Endodermal cell (in vitro differentiated cells): ENCODE data around the gene BPIFB4. TPM values are rescaled to one million over a fixed set of nuclear protein-coding genes. Genes with fewer than 3 reads are reported as not detected.
A peak's percentile ranks its signal among the peaks of the same experiment; 100 is the strongest.

Source experiments
- DNase-seq: peaks from one replicate; pipeline ENCODE4 v3.0.0-alpha.2; 2017
- H3K27ac ChIP-seq: 2 replicates; pipeline ENCODE4 v1.5.1; 2013; ENCODE audit warnings: mild to moderate bottlenecking, low read depth, low read length, moderate library complexity
- H3K27me3 ChIP-seq: 2 replicates; pipeline ENCODE4 v1.6.1; 2013; ENCODE audit warnings: mild to moderate bottlenecking, low read length, moderate library complexity; ENCODE audit not compliant: insufficient read depth, control insufficient read depth, poor library complexity, severe bottlenecking
- H3K36me3 ChIP-seq: 2 replicates; pipeline ENCODE4 v1.7.0; 2013; ENCODE audit warnings: mild to moderate bottlenecking, low read length, moderate library complexity; ENCODE audit not compliant: control insufficient read depth, insufficient read depth
- H3K4me1 ChIP-seq: one replicate; pipeline ENCODE4 v1.7.0; 2013; ENCODE audit warnings: low read length; ENCODE audit not compliant: control insufficient read depth, insufficient read depth
- H3K4me3 ChIP-seq: 2 replicates; pipeline ENCODE4 v1.5.1; 2013; ENCODE audit warnings: mild to moderate bottlenecking, low read length, moderate library complexity
- H3K9ac ChIP-seq: 2 replicates; pipeline ENCODE4 v1.6.1; 2013; ENCODE audit warnings: mild to moderate bottlenecking, low read length, moderate library complexity; ENCODE audit not compliant: poor library complexity, severe bottlenecking; ENCODE audit errors: extremely low read depth
- H3K9me3 ChIP-seq: 2 replicates; pipeline ENCODE4 v1.6.1; 2013; ENCODE audit warnings: mild to moderate bottlenecking, low read length, moderate library complexity; ENCODE audit not compliant: control insufficient read depth
- H3K27ac Mint-ChIP-seq: 2 replicates; pipeline ENCODE4 v1.8.0; 2020; ENCODE audit warnings: mixed read lengths
- H3K27me3 Mint-ChIP-seq: 2 replicates; pipeline ENCODE4 v1.8.0; 2021; ENCODE audit warnings: mild to moderate bottlenecking, mixed read lengths; ENCODE audit not compliant: insufficient read depth
- H3K36me3 Mint-ChIP-seq: 2 replicates; pipeline ENCODE4 v1.8.0; 2020; ENCODE audit warnings: low read depth, mixed read lengths
- H3K4me1 Mint-ChIP-seq: 2 replicates; pipeline ENCODE4 v1.8.0; 2020; ENCODE audit warnings: mixed read lengths
- H3K4me3 Mint-ChIP-seq: 2 replicates; pipeline ENCODE4 v1.8.0; 2020; ENCODE audit warnings: mild to moderate bottlenecking, moderate library complexity, mixed read lengths
- H3K9me3 Mint-ChIP-seq: 2 replicates; pipeline ENCODE4 v1.8.0; 2020; ENCODE audit warnings: mild to moderate bottlenecking, mixed read lengths
- whole genome bisulfite sequencing, 2 experiments: methylation state at CpG; one replicate each; pipeline versions ENCODE4 v1.1.5 to v1.1.7; 2013; ENCODE audit warnings: missing lambda C conversion rate in 2 of 2, mixed read lengths in 1 of 2; ENCODE audit not compliant: insufficient coverage in 1 of 2, insufficient read length in 1 of 2; 5-methylcytosine and 5-hydroxymethylcytosine counted together
- total RNA-seq, 2 donors: library from RNA; stranded (reverse); fragmentation: NEBNext Ultra II Directional in 1 of 2; extraction: Animal tissue kit (Norgen Biotek cat#: 25700) in 1 of 2; gene quantifications; 2 replicates in 1 of 2; 3 replicates in 1 of 2; pipeline ENCODE4 v1.2.1, GENCODE V29; 2021
- TF ChIP-seq, protein P1 (sequence below): fragments of 200-600 bp; sonication (generic); conservative IDR thresholded peaks from 2 replicates; pipeline ENCODE4 v1.5.0; 2021; ENCODE audit warnings: antibody characterized with exemption, mild to moderate bottlenecking

The BPIFB4 gene
- total RNA-seq, 2 donors from 2014 or later, result 0.22 TPM; not detected in 1

DNA sequence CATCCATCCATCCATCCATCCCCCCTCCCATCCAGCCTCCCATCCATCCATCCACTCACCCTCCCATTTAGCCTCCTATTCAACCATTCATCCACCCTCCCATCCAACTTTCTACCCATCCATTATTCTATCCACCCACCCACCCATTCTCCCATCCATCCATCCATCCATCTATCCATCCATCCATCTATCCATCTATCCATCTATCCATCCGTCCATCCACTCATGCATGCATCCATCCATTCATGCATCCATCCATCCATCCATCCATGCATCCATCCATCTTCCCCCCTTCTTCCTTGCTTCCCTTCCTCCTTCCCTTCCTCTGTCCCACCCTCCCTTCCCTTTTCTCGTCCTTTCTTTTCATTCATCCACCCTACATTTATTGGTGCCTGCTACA, 4.8 kb upstream of the BPIFB4 start:
- Mint-ChIP-seq H3K27me3 (peaks cover 2% of the 10 kb centered on the region), H3K27ac (no peak overlapping the region), H3K9me3 (no peaks in the 10 kb centered on the region), H3K36me3 (no peaks in the 10 kb centered on the region), H3K4me3 (no peak overlapping the region), H3K4me1 (no peaks in the 10 kb centered on the region)
- no peak overlapping the region for H3K4me3 ChIP-seq
- H3K36me3 ChIP-seq, result no peaks in the 10 kb centered on the region
- no peaks in the 10 kb centered on the region for H3K27me3 ChIP-seq
- TF ChIP-seq, protein P1, sequence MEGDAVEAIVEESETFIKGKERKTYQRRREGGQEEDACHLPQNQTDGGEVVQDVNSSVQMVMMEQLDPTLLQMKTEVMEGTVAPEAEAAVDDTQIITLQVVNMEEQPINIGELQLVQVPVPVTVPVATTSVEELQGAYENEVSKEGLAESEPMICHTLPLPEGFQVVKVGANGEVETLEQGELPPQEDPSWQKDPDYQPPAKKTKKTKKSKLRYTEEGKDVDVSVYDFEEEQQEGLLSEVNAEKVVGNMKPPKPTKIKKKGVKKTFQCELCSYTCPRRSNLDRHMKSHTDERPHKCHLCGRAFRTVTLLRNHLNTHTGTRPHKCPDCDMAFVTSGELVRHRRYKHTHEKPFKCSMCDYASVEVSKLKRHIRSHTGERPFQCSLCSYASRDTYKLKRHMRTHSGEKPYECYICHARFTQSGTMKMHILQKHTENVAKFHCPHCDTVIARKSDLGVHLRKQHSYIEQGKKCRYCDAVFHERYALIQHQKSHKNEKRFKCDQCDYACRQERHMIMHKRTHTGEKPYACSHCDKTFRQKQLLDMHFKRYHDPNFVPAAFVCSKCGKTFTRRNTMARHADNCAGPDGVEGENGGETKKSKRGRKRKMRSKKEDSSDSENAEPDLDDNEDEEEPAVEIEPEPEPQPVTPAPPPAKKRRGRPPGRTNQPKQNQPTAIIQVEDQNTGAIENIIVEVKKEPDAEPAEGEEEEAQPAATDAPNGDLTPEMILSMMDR, result no peak
- no peak overlapping the region for H3K27ac ChIP-seq
- DNase-seq, result no peak
- H3K9ac ChIP-seq, result no peak overlapping the region
- no peaks in the 10 kb centered on the region for H3K4me1 ChIP-seq
- WGBS, 2 experiments, result 83 to 91% methylated on average over 2 of the region's 2 CpGs
- no peaks in the 10 kb centered on the region for H3K9me3 ChIP-seq

DNA sequence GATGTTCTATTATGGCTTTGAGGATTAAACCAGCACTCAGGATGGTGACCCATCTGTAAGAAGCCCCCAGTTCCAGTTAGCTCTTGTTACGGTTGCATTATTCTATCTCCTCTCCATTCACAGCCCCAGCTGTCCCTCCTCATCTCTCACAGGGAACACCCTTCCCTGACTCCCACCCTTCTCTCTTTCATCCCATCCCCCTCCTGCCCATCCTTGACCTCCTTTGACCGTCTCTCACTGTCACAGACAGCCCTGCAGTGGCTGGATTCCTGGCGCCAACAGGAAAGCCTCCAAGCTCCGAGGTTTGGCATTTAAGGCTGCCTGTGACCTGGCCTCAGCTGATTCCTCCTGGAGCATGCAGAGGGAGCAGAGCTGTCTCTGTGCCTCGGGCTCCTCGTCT, 4.2 kb upstream of the BPIFB4 start:
- TF ChIP-seq, protein P1, result no peak
- Mint-ChIP-seq H3K9me3 (no peaks in the 10 kb centered on the region), H3K27ac (no peak overlapping the region), H3K4me3 (no peak overlapping the region), H3K36me3 (no peaks in the 10 kb centered on the region), H3K4me1 (no peaks in the 10 kb centered on the region), H3K27me3 (peaks cover 2% of the 10 kb centered on the region)
- no peak overlapping the region for H3K4me3 ChIP-seq
- 74 to 95% methylated on average over 5 to 6 of the region's 6 CpGs for WGBS, 2 experiments
- H3K9me3 ChIP-seq, result no peaks in the 10 kb centered on the region
- no peaks in the 10 kb centered on the region for H3K4me1 ChIP-seq
- H3K27me3 ChIP-seq, result no peaks in the 10 kb centered on the region
- no peak overlapping the region for H3K27ac ChIP-seq
- no peak overlapping the region for H3K9ac ChIP-seq
- no peaks in the 10 kb centered on the region for H3K36me3 ChIP-seq
- no peak for DNase-seq

DNA sequence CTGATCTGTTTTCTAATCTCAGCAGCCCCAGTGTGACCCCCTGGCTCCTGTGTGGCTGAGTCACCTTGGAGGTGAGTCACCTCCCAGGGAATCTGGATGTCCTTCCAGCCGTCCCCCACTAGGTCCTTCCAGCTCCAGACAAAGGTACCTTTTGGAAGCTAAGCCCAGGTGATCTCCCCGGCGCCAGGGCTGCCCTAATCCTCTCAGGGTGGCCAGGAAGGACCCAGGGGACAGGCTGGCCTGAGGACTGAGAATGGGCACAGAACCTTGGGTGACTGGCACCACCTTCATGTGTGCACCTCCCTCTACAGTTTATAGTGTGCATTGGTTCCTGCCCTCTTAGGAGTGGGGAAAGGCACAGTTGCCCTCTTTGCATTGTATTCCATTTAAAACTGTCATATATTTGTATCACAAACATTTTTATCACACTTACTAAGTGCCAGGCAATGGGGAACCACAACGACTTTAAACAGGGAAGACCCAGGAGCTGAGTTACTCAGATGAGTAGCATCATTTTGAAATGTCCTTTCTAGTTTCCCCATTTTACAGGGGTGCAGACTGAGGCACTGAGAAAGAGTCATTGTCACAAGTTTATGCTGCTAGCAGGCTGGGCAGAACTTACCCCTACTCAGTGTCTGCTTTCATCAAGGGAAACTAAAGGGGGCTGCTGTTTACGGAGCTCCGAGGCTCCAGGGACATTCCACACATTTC, 2.6 kb upstream of the BPIFB4 start:
- DNase-seq, result peak; percentile 81
- Mint-ChIP-seq H3K36me3 (no peaks in the 10 kb centered on the region), H3K27me3 (peaks cover 6% of the 10 kb centered on the region)

More for the DNA sequence above, 2.6 kb upstream of the BPIFB4 start:
- no peaks in the 10 kb centered on the region for H3K4me1 Mint-ChIP-seq
- no peak overlapping the region for H3K4me3 Mint-ChIP-seq
- H3K9me3 ChIP-seq, result no peaks in the 10 kb centered on the region
- no peak overlapping the region for H3K9ac ChIP-seq
- no peak overlapping the region for H3K27ac ChIP-seq
- H3K4me1 ChIP-seq, result no peaks in the 10 kb centered on the region
- no peaks in the 10 kb centered on the region for H3K36me3 ChIP-seq
- peak overlapping the region; percentile 12 for H3K27ac Mint-ChIP-seq
- no peak overlapping the region for H3K4me3 ChIP-seq
- no peaks in the 10 kb centered on the region for H3K27me3 ChIP-seq
- TF ChIP-seq, protein P1, result peak; percentile 72
- H3K9me3 Mint-ChIP-seq, result no peaks in the 10 kb centered on the region
- 54 to 68% methylated on average over 3 to 6 of the region's 6 CpGs for WGBS, 2 experiments
